NCI-H460 (cell line): ENCODE measurements around the gene LRP1. TPM values are rescaled to one million over a fixed set of nuclear protein-coding genes. Genes with fewer than 3 reads are reported as not detected.

ENCODE experiments used
- DNase-seq: peaks from one replicate; pipeline ENCODE4 v3.0.0-alpha.2; 2016; ENCODE audit warnings: low read depth; ENCODE audit errors: extremely low read depth
- total RNA-seq: library from RNA; depleted of rRNA; stranded (reverse); fragments of >200 nt; shearing (Covaris generic); gene quantifications from 2 replicates; pipeline ENCODE4 v1.2.3, GENCODE V29; 2014

Gene LRP1
- total RNA-seq, 1 experiment from 2014 or later: 3.1 TPM

- DNase-seq: no peak
These were observed 3.8 kb downstream of the LRP1 start for GRCh38 chr12:57131896-57132744.

DNA sequence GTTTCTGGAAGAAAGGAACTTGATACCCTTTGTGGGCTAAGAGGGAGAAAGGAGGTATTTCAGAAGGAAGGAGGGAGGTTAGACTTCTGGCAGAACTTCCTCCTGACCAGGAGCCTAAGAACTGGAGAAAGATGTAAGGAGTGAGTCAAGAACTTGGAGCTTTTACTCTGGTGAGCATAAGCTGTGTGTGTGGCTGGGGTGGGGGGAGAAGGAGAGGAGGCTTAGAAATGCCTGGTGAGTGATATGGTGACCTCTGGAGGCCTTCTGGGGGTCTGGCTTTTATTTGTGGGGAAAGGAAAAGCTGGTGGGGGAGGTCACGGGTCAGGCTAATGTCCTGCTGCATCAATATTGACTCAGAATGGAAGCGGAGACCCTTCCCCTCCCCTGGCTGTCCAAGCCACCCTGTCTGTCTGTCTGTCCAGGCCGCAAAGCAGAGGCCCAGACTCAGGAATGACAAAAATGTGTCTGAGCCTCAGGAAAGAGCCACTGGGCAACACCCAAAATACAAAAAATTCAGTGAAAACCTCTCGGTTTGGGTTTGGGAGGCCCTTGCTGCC is 4.8 kb downstream of the LRP1 start:
- DNase-seq: no peak

DNA sequence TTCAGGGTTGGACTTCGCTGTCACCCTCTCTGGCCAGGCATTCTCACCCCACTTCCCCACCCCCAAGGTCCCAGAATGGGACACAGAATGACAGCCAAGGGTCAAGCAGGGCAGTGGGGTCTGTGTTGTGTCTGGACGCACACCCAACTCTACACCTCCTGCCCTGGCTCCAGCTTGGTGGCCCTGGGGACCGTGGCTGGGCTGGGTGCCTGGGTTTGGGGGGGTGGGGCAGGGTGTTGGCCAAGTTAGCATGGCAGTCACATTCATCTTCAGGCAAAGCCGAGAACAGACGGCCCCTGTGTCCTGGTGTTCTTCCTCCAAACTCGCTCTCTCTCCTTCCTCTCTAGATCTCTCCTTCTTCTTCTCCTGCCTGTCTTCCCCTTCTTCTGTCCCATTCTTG is 5.6 kb downstream of the LRP1 start:
- DNase-seq: no peak

- no peak for DNase-seq
These were observed 6.7 kb downstream of the LRP1 start for GRCh38 chr12:57134949-57135348.

DNA sequence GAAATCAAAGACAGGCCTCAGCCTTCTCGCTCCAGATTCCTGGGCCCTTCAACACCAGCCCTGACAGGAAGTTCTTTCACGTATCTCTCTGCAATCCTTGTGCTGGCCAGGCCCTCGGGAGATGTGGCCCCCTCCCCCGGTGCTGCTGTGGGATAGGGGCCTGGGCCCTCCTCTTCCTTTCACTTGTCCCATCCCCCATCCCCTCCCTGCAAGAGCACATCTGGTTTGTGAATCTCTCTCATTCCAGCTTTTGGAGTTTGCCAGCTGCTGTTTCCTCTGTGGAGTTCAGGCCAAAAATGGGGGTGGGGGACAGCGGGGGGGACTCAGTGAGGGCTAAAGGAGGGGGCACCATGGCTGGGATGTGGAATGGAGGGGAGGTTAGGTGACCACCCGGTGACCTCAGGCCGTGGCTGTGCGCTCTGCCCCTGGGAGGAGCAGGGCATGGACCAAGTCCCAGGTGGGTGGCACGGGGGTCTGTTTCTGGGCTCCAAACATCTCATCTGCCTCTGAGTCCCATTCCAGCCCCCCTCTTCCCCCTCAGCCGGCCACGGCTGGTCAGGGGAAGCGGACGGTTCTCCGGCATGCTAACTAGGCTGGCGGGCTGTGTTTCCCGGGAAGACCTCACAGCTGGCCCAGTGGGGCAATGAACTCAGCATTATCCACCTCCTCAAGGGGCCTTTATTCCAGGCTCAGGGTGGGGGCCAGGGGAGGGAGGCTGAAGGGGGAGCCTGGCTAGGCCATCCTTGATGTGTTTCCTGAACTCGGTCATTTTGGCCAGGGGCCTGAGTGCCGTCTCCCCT is 7.4 kb downstream of the LRP1 start:
- no peak for DNase-seq

DNA sequence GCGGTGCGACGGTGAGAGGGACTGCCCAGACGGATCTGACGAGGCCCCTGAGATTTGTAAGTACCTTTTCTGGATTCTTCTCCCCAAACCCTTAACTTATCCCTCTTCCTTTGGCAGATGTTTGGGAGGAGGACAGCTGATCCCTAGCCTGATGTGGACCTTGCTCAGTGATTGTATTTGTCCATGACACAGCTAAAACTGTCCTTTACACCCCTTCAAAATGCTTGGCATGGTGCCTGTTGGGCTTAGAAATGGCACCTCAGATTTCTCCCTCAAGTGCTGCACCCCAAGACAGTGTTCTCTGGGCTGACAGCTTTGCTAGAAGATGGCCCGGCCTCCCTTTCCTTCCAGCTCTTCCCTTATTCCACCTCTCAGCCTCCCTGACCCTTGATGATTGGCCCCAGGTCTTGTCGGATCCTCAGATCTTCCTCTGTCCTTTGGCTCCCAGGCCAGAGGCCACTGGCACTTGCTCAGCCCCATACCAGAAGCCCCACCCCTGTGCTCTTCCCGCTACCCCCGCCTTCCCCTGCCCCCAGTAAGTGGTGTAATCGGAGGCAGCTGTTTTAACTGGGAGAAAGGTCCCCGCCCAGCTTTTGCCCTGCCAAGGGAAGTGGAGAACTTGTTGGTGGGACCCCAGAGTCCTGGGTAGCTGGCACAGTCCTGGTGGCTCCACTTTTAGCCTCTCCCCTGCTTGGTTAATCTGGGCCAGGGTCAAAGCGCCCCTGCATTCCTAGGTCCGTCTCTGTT is 10.4 kb downstream of the LRP1 start:
- no peak for DNase-seq

GRCh38 chr12:57139796-57140649 is 11.7 kb downstream of the LRP1 start:
- DNase-seq: no peak

GRCh38 chr12:57141249-57141648 is 13.0 kb downstream of the LRP1 start:
- DNase-seq: no peak

- no peak for DNase-seq
These were observed 13.8 kb downstream of the LRP1 start for GRCh38 chr12:57142121-57142520.

- DNase-seq: no peak
These were observed 14.4 kb downstream of the LRP1 start for GRCh38 chr12:57142727-57143126.

- no peak for DNase-seq
These were observed 15.2 kb downstream of the LRP1 start for GRCh38 chr12:57143454-57143853.

DNA sequence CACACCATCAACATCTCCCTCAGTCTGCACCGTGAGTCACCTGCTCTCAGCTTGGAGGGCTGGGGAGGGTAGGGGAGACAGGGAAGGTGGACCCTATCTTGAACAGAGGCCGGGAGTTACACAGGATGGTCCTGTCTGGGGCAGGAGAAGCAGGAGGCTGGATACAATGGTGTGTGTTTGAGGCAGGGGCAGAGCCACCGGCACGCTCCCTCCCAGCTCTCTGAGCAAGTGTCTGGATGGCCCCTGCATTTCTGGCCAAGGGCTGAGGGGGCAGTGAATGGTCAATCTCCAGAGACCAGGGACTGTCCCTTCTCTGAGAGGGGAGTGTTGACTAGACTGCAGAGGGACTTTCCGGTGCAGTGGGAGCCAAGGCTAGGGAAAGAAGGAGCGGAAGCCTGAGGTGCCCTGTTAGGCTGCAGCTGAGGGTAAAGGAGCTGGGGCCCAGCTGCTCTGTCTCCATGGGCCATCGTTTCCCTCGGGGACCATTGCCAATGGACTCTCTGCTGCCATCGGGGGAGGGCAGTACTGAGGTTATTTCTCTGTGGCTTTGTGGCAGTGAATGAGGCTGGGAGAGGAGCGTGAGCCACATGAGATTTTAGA is 17.3 kb downstream of the LRP1 start:
- no peak for DNase-seq

- DNase-seq: no peak
These were observed 17.8 kb downstream of the LRP1 start for GRCh38 chr12:57146092-57146491.

DNA sequence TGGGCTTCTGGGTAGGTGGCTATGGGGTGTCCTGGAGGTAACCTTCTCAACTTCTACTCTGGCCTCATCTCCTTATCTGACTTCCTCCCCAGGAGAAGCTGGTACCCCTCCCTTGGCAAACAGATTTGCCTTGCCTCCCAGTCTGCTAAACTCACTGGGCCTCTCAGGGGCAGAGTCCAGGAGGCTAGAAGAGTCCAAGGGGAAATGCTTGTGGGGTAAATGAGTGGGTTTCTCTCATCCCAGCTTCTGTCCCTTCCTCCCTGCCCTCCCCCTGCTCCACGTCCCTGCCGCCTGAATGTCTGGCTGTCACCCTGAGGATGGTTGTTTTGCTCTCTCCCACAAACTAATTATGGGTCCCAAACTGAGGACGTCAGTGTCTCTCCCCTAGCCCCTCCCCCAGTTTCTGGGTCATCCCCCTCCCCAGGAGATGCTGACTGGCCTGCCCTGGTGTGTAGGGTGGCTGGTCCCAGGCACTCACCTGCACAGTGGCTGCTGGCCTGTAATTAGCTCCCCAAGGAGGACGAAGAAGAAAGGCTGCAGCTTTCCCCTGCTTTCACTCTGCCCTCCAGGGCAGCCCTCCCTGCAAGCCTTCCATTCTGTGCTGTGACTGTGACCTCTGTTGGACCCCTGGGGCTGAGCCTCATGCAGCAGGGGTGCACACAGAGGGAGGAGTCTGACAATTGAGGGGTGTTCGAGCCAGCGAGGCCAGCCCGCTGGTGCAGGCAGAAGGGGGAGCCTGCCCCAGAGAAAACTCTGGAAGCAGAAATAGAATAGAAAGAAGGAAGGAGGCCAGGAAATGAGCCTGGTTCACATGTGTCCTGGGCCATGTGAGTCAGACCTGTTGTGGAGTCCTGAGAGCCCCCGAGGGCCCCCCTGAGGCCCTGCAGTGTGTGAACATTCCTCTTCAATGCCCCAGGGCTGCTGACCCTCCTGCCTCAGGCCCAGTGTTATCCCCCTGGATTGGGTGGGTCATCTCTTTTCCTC is 19.0 kb downstream of the LRP1 start, which contains the start of gene LRP1-AS:
Gene LRP1-AS (minus strand): TSS at position 659 of the 984 bp plus-strand sequence.
- no peak for DNase-seq

DNA sequence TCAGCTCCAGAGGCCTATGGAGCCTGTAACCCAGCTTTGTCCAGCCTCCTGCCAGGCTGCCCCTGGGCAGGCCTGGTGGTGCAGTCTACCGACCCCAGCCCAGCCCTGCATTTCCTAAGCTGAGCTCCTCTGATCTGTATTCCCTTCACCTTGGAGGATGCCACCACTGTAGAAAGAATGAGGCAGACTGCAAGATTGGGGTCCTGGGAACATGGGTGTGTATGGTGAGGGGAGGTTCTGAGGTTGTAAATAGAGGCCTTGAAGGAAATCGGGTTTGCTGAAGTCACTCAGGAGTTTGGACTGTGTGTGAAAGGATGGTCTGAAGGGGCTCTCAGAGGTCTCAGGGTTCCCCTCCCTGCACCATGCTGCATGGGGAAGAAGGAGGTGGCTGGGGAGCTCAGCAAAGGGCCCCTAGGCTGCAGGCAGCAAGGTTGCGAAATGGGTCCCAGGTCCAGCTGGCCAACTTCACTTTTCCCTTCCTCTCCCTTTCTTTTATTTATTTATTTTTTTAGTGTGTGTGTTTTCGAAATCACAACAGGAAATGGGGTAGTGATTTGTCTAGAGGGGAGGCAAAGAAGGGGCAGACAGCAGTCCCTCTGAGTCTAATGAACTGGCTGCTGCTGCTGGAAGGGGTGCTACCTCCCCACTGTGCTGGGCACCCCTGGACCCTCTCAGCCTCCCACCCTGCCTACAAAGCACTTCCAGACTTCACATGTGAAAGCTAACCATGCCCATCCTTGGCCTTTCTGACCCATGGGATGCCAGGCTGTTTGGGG is 20.4 kb downstream of the LRP1 start:
- DNase-seq: no peak

DNA sequence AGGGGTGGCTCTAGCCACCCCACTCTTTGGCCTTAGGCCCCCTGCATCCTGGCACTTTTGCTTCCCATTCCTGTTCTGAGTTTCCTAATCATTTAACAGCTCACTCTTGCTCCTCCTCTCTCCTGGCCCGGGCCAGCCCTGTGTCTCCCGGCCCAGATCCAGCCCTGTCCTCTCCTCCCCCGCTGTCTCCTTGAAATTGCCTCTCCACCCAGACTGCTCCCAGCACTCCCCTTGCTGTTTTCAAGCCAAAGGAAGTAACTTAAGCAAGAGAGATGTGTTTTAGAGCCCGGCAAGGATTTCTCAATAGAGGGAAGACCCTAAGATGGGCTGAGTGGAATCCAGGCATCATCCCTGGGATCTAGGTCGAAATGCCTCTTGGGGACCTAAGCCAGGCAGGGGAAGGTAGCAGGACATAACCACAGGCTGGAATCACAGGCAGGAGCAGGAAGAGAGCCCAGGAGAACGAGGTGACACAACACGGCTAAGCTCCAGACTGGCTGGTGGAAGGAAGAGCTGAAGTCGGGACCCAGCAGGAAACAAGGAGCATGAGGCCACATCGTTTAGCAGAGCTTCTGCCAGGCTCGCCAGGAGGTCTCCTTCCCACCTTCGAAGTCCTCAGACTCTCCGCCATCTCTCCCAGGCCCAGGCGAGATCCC is 21.1 kb downstream of the LRP1 start:
- DNase-seq: no peak

- DNase-seq: no peak
These were observed 22.2 kb downstream of the LRP1 start for GRCh38 chr12:57150400-57151000.
